ENCODE results near the gene RETREG1. TPM values are rescaled to one million over a fixed set of nuclear protein-coding genes. Genes with fewer than 3 reads are reported as not detected.

RETREG1 gene
- polyA plus RNA-seq, 6 donors from 2014 or later: 7.0 to 55.3 (median 19.6) TPM

DNA sequence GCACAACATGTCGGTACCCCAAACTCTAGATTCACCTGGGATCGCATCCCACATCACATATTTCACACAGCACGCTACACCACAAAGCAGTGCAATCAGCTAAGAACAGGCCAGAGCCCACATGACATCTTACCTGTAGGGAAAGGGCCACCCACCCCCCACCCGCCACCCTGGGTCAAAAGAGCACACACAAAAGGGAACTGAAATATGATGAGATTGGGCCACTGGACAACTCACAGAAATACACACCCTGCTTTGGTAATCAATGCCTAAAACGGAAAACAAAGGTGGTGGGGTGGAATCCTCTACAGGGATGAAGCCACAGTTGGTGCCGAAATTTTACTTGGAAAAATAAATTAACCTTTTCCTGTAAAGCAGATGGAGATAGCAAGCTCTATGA lies 13.1 kb downstream of the RETREG1 start:
- Mint-ChIP-seq H3K4me3 (no peak overlapping the region), H3K27ac (peak overlapping the region in 2 of 6 donors; percentile 1 to 56), H3K4me1 (peaks cover 30 to 53% (median 38%) of the 10 kb centered on the region in 3 donors), H3K27me3 (no peaks in the 10 kb centered on the region), H3K36me3 (peaks cover 22 to 32% of the 10 kb centered on the region in 2 donors), H3K9me3 (peaks cover 0 to 6% (median 0%) of the 10 kb centered on the region in 7 donors)
- DNase-seq: no peak
- ATAC-seq (ENCODE audit: low read depth in 2 of 2): no peak

- no peak for ATAC-seq (ENCODE audit: low read depth in 2 of 2)
- DNase-seq: no peak
- Mint-ChIP-seq H3K4me3 (no peak overlapping the region), H3K9me3 (peaks cover 0 to 6% (median 0%) of the 10 kb centered on the region in 7 donors), H3K4me1 (peaks cover 30 to 55% (median 36%) of the 10 kb centered on the region in 3 donors), H3K27me3 (no peaks in the 10 kb centered on the region), H3K27ac (peak overlapping the region in 3 of 6 donors; percentile 16 to 84 (median 20)), H3K36me3 (peaks cover 22 to 34% of the 10 kb centered on the region in 2 donors)
These were observed 13.5 kb downstream of the RETREG1 start for GRCh38 chr5:16603295-16603694.

DNA sequence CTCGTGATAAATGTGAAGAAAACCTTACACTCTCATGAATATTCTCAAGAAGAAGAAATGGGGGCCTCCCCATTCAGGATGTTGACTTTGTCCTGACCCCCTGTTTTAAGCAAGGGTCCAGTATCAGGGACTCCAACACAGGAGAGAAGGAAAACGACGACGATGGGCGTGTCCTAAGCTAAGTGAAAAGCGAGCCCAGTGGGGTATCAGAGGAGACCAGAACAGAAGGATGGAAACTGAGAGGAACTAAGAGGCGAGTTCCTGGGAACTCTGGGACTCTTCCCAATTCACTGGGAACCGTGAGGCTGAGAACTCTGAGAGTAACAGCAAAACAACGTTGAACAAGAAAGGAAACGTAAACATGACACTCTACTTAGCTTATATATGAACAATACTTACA lies 14.6 kb downstream of the RETREG1 start:
- ATAC-seq (ENCODE audit: low read depth in 2 of 2) (no peak), DNase-seq (no peak)
- H3K4me1 Mint-ChIP-seq: peaks cover 30 to 59% (median 38%) of the 10 kb centered on the region in 3 donors
- H3K4me3 Mint-ChIP-seq: no peak overlapping the region
- H3K27ac Mint-ChIP-seq: peak overlapping the region in 2 of 6 donors; percentile 34 to 75
- H3K36me3 Mint-ChIP-seq: peaks cover 22 to 41% of the 10 kb centered on the region in 2 donors
- no peaks in the 10 kb centered on the region for H3K27me3 Mint-ChIP-seq
- peaks cover 0 to 6% (median 0%) of the 10 kb centered on the region in 7 donors for H3K9me3 Mint-ChIP-seq

- ATAC-seq (ENCODE audit: low read depth in 2 of 2) (no peak), DNase-seq (no peak)
- H3K4me3 Mint-ChIP-seq: peak overlapping the region in 4 of 8 donors; percentile 12 to 79 (median 50)
- no peaks in the 10 kb centered on the region for H3K9me3 Mint-ChIP-seq
- H3K27ac Mint-ChIP-seq: peak overlapping the region in 4 of 6 donors; percentile 66 to 97 (median 94)
- H3K27me3 Mint-ChIP-seq: no peaks in the 10 kb centered on the region
- peaks cover 22 to 30% of the 10 kb centered on the region in 2 donors for H3K36me3 Mint-ChIP-seq
- H3K4me1 Mint-ChIP-seq: peaks cover 30 to 53% (median 30%) of the 10 kb centered on the region in 3 donors
These were observed 15.9 kb downstream of the RETREG1 start for GRCh38 chr5:16600946-16601345.

DNA sequence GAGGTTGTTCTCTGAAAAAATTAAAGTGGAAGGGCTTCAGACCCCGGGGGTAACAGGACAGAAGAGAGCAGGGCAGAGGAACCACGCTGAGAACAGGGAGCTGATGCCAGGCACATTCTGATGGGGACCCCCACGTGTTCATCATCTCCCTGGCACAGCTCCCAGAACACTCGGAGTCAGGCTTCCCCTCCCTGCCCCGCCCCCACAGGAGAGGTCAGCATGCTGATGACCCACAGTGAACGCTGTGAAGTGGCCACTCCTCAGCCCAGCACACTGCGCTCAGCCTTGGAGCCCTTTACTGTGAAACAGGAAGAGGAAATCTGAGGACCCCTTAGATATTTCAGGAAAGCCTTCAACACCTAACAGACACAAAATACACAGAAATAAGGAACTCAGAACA lies 16.4 kb downstream of the RETREG1 start:
- Mint-ChIP-seq H3K36me3 (peaks cover 22 to 29% of the 10 kb centered on the region in 2 donors), H3K27ac (peak overlapping the region in 5 of 6 donors; percentile 42 to 97 (median 66)), H3K4me3 (peak overlapping the region in 4 of 8 donors; percentile 12 to 79 (median 48)), H3K9me3 (no peaks in the 10 kb centered on the region), H3K27me3 (no peaks in the 10 kb centered on the region), H3K4me1 (peaks cover 30 to 52% (median 31%) of the 10 kb centered on the region in 3 donors)
- ATAC-seq (ENCODE audit: low read depth in 2 of 2): no peak
- no peak for DNase-seq

GRCh38 chr5:16597946-16598694 lies 18.7 kb downstream of the RETREG1 start:
- H3K27me3 Mint-ChIP-seq: no peaks in the 10 kb centered on the region
- H3K4me3 Mint-ChIP-seq: peak overlapping the region in 1 of 8 donors; percentile 80
- peaks cover 19 to 29% of the 10 kb centered on the region in 2 donors for H3K36me3 Mint-ChIP-seq
- no peaks in the 10 kb centered on the region for H3K9me3 Mint-ChIP-seq
- H3K27ac Mint-ChIP-seq: peak overlapping the region in 2 of 6 donors; percentile 27 to 71
- peaks cover 26 to 34% (median 31%) of the 10 kb centered on the region in 3 donors for H3K4me1 Mint-ChIP-seq
- no peak for ATAC-seq (ENCODE audit: low read depth in 2 of 2)
- DNase-seq: no peak

GRCh38 chr5:16596581-16596940 lies 20.2 kb downstream of the RETREG1 start:
- Mint-ChIP-seq H3K36me3 (peaks cover 5 to 18% of the 10 kb centered on the region in 2 donors), H3K9me3 (no peaks in the 10 kb centered on the region)

GRCh38 chr5:16595881-16596580 lies 20.8 kb downstream of the RETREG1 start:
- peaks cover 20 to 32% (median 21%) of the 10 kb centered on the region in 3 donors for H3K4me1 Mint-ChIP-seq
- H3K4me3 Mint-ChIP-seq: peak overlapping the region in 1 of 8 donors; percentile 7
- H3K27me3 Mint-ChIP-seq: no peaks in the 10 kb centered on the region
- peak overlapping the region in 1 of 6 donors; percentile 64 for H3K27ac Mint-ChIP-seq
- H3K9me3 Mint-ChIP-seq: no peaks in the 10 kb centered on the region
- DNase-seq: no peak
- ATAC-seq (ENCODE audit: low read depth in 2 of 2): no peak
- peaks cover 4 to 16% of the 10 kb centered on the region in 2 donors for H3K36me3 Mint-ChIP-seq

More at GRCh38 chr5:16596581-16596940, 20.2 kb downstream of the RETREG1 start:
- Mint-ChIP-seq H3K4me3 (no peak overlapping the region), H3K4me1 (peaks cover 19 to 32% (median 22%) of the 10 kb centered on the region in 3 donors), H3K27me3 (no peaks in the 10 kb centered on the region), H3K27ac (no peak overlapping the region)
- DNase-seq: no peak
- no peak for ATAC-seq (ENCODE audit: low read depth in 2 of 2)

DNA sequence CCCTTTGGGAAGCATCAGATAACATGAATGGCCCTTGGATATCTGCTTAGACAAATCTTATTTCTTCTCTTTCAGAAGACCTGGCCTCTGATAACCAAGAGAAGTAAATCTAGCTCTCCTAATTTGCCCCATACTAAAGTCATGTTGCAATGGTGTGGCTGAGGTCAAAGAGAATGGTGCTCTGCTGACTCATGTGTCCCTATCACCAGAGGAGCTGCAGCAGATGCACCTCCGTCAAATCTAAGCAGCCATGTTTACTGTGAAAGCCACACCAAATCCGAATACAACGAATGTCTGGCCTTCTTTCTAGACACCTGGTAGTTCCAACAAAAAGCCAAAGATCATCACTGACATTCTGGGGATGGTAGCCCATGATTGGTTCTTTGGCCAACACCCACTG lies 23.2 kb downstream of the RETREG1 start:
- DNase-seq (no peak), ATAC-seq (ENCODE audit: low read depth in 2 of 2) (no peak)
- Mint-ChIP-seq H3K4me1 (peaks cover 9 to 24% (median 11%) of the 10 kb centered on the region in 3 donors), H3K27ac (peak overlapping the region in 1 of 6 donors; percentile 35), H3K9me3 (no peaks in the 10 kb centered on the region), H3K36me3 (peaks cover 8 to 16% of the 10 kb centered on the region in 2 donors), H3K4me3 (no peak overlapping the region), H3K27me3 (no peaks in the 10 kb centered on the region)

DNA sequence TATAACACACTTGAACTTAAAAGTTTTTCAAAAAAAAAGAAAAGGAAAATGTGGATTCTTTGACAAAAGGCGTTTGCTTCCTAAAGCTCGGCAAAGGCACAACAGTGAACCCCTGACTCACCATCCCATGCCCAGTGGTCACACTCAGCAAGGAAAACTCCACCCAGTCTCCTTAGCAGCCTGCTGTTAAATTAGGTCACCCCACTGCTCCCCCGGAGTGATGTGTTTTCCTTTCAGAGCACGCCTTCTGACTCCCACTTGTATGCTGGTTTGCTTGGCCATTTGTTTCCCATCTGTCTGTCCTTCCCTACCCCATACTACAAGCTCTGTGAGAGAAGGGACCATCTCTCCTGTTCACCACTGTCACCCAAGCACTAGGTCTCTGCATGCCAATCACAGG lies 23.8 kb downstream of the RETREG1 start:
- Mint-ChIP-seq H3K27ac (peak overlapping the region in 1 of 6 donors; percentile 3), H3K9me3 (no peaks in the 10 kb centered on the region), H3K4me1 (peaks cover 6 to 18% (median 13%) of the 10 kb centered on the region in 3 donors), H3K27me3 (no peaks in the 10 kb centered on the region), H3K36me3 (peaks cover 8 to 10% of the 10 kb centered on the region in 2 donors), H3K4me3 (no peak overlapping the region)
- DNase-seq (no peak), ATAC-seq (ENCODE audit: low read depth in 2 of 2) (no peak)

DNA sequence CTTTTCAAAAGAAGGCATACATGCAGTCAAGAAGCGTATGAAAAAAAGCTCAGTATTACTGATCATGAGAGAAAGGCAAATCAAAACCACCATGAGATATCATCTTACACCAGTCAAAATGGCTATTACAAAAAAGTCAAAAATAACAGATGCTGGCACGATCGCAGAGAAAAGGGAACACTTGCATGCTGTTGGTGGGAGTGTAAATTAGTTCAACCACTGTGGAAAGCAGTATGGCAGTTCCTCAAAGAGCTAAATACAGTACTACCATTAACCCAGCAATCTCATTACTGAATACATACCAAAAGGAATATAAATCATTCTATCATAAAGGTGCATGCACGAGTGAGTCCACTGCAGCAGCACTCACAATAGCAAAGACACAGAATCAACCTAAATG lies 24.5 kb downstream of the RETREG1 start:
- H3K36me3 Mint-ChIP-seq: peaks cover 6 to 8% of the 10 kb centered on the region in 2 donors
- H3K27ac Mint-ChIP-seq: no peak overlapping the region
- H3K4me3 Mint-ChIP-seq: no peak overlapping the region
- H3K9me3 Mint-ChIP-seq: no peaks in the 10 kb centered on the region
- DNase-seq (no peak), ATAC-seq (ENCODE audit: low read depth in 2 of 2) (no peak)
- peaks cover 4 to 18% (median 17%) of the 10 kb centered on the region in 3 donors for H3K4me1 Mint-ChIP-seq
- H3K27me3 Mint-ChIP-seq: no peaks in the 10 kb centered on the region

- peaks cover 12 to 32% (median 16%) of the 10 kb centered on the region in 3 donors for H3K4me1 Mint-ChIP-seq
- peaks cover 6 to 11% of the 10 kb centered on the region in 2 donors for H3K36me3 Mint-ChIP-seq
- H3K27ac Mint-ChIP-seq: no peak overlapping the region
These were observed 26.1 kb downstream of the RETREG1 start for GRCh38 chr5:16590685-16591084.

DNA sequence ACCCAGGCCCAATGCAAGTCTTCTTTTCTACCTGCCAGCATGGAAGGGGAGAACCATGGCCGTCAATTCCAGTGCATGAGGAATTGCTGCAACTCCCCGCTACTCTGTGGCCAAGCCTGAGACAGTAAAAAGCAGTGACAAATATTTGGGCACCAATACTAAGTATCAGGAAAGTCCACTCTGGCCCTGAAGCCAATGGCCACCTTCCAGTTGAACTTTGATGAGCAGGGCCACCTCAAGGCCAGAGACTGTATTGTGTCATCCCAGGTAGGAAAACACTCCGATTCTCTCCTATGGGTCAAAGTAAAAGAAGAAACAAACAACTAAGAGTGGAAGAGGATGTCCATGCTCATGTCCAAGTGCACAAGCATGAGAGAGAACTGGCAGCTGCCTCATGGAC lies 27.1 kb downstream of the RETREG1 start:
- Mint-ChIP-seq H3K27ac (no peak overlapping the region), H3K9me3 (peaks cover 0 to 4% (median 0%) of the 10 kb centered on the region in 7 donors), H3K36me3 (peaks cover 6 to 11% of the 10 kb centered on the region in 2 donors), H3K4me1 (peaks cover 15 to 34% (median 25%) of the 10 kb centered on the region in 3 donors), H3K27me3 (no peaks in the 10 kb centered on the region), H3K4me3 (no peak overlapping the region)
- no peak for DNase-seq
- ATAC-seq (ENCODE audit: low read depth in 2 of 2): no peak

More at GRCh38 chr5:16590685-16591084, 26.1 kb downstream of the RETREG1 start:
- H3K27me3 Mint-ChIP-seq: no peaks in the 10 kb centered on the region
- no peak for DNase-seq
- H3K9me3 Mint-ChIP-seq: peaks cover 0 to 4% (median 0%) of the 10 kb centered on the region in 7 donors
- no peak overlapping the region for H3K4me3 Mint-ChIP-seq
- no peak for ATAC-seq (ENCODE audit: low read depth in 2 of 2)
